Measurements from ENCODE around the gene MOGAT1. TPM values are rescaled to one million over a fixed set of nuclear protein-coding genes. Genes with fewer than 3 reads are reported as not detected.

Gene MOGAT1
- total and polyA plus RNA-seq, 2 of the 8 experiments (the other 6 are each of a cell fraction or from before 2014, with no cell fraction given), result 0.11 to 0.67 TPM

- Histone ChIP-seq H2BK12ac (ENCODE audit: low read depth, low read length) (no peak overlapping the region), H3K27me3 (replicated peaks in 1 of 4; ENCODE audit: control insufficient read depth in 3 of 4, extremely low read depth in 1 of 4, insufficient read depth in 3 of 4, low read length in 3 of 4) (no peaks in the 10 kb centered on the region), H2AK5ac (ENCODE audit: low read depth, low read length) (no peak overlapping the region), H3K4me2 (ENCODE audit: insufficient read depth in 1 of 2, low read depth in 2 of 2, low read length in 2 of 2) (no peak overlapping the region), H2BK20ac (ENCODE audit: low read length) (no peak overlapping the region), H2BK5ac (ENCODE audit: low read depth, low read length) (no peak overlapping the region), H3K79me2 (ENCODE audit: control insufficient read depth in 1 of 2, insufficient read depth in 2 of 2, low read length in 2 of 2) (no peaks in the 10 kb centered on the region), H3K36me3 (ENCODE audit: control insufficient read depth in 2 of 4, insufficient read depth in 4 of 4, low read length in 3 of 4) (no peaks in the 10 kb centered on the region), H3K23me2 (ENCODE audit: low read depth, low read length) (no peaks in the 10 kb centered on the region), H3K4me3 (ENCODE audit: extremely low read depth in 1 of 4, insufficient read depth in 2 of 4, low read depth in 3 of 4, low read length in 4 of 4) (no peak overlapping the region), H3K56ac (replicated peaks; ENCODE audit: insufficient read length, low read depth, low read length) (no peak overlapping the region), H2BK15ac (ENCODE audit: low read length) (no peak overlapping the region), H4K20me1 (replicated peaks in 1 of 2; ENCODE audit: control insufficient read depth in 1 of 2, insufficient read depth in 2 of 2, low read length in 2 of 2) (no peaks in the 10 kb centered on the region), H3K9ac (replicated peaks in 1 of 4; ENCODE audit: extremely low read depth in 1 of 4, low read depth in 3 of 4, low read length in 3 of 4) (no peak overlapping the region), H3K4ac (replicated peaks; ENCODE audit: insufficient read length, low read depth, low read length) (no peak overlapping the region), H3K14ac (ENCODE audit: insufficient read length) (no peak overlapping the region), H3K23ac (ENCODE audit: insufficient read length) (no peak overlapping the region), H3K4me1 (replicated peaks in 1 of 4; ENCODE audit: control insufficient read depth in 3 of 4, insufficient read depth in 4 of 4, low read length in 3 of 4) (no peaks in the 10 kb centered on the region), H2BK120ac (replicated peaks; ENCODE audit: low read depth, low read length) (no peak overlapping the region), H4K5ac (ENCODE audit: insufficient read length, low read depth, low read length) (no peak overlapping the region), H3K18ac (ENCODE audit: extremely low read depth, low read length) (no peak overlapping the region), H3K9me3 (ENCODE audit: insufficient read depth in 2 of 2, low read depth in 1 of 2, low read length in 1 of 2) (no peaks in the 10 kb centered on the region; a peak in 1 of 4 replicates), H4K91ac (replicated peaks; ENCODE audit: insufficient read length, low read length) (no peak overlapping the region), H3K79me1 (ENCODE audit: low read depth, low read length) (no peaks in the 10 kb centered on the region), H4K8ac (ENCODE audit: extremely low read depth, insufficient read depth, low read length) (no peak overlapping the region), H2AFZ (ENCODE audit: low read length) (no peak overlapping the region), H3K27ac (ENCODE audit: low read depth, low read length) (no peak overlapping the region)
- DNase-seq (ENCODE audit: low read depth in 1 of 2, low spot score in 2 of 2) (no peak), FAIRE-seq (no peak)
- ChIA-PET POLR2A (ENCODE audit: partially characterized antibody) (no interaction called here), CTCF (ENCODE audit: partially characterized antibody) (interaction anchor here (0.6 to 1.5 kb wide), 7 partner anchors 8 to 247 kb away, joined by 3 to 4 read pairs (median 4); no protein-coding TSS in a partner anchor)
- no peak for TF ChIP-seq RBBP5 (IDR thresholded peaks at IDR 0.05; ENCODE audit: borderline replicate concordance, low read depth, low read length)
- no peak for TF ChIP-seq POLR2A (IDR thresholded peaks at IDR 0.05; ENCODE audit: control extremely low read depth in 1 of 2, low read depth in 2 of 2, low read length in 2 of 2)
- TF ChIP-seq YY1 (IDR thresholded peaks at IDR 0.05; ENCODE audit: low read depth, low read length), result no peak
Observed at GRCh38 chr2:222724208-222724607, 52.8 kb downstream of the MOGAT1 start.
